Central memory CD8-positive, alpha-beta T cell (primary cell): ENCODE results near the gene TGIF2LX.
"Not testable (repeated sequence)": the region's sequence is repeated elsewhere in the genome, so short reads cannot be mapped to it uniquely, and the experiment has no call there.

ENCODE experiments used
- ATAC-seq: fragments of 150-1000 bp; cut with Tn5 transposase; replicated peaks from 2 replicates; pipeline ENCODE4 v1.10.0; 2022; ENCODE audit warnings: mild to moderate bottlenecking, moderate FRiP score, moderate number of reproducible peaks; ENCODE audit not compliant: poor library complexity, severe bottlenecking; ENCODE audit errors: extremely low read depth
- DNase-seq, 2 donors: peaks; one replicate each; pipeline ENCODE4 v3.0.0; 2021; ENCODE audit warnings: low spot score in 2 of 2
- H3K27ac Mint-ChIP-seq: one replicate; pipeline ENCODE4 v1.8.0; 2022; ENCODE audit warnings: low read depth, mild to moderate bottlenecking, moderate library complexity, mixed read lengths
- H3K27me3 Mint-ChIP-seq: one replicate; pipeline ENCODE4 v1.8.0; 2022; ENCODE audit warnings: mixed read lengths
- H3K36me3 Mint-ChIP-seq: one replicate; pipeline ENCODE4 v1.8.0; 2022; ENCODE audit warnings: mild to moderate bottlenecking, moderate library complexity, mixed read lengths; ENCODE audit not compliant: insufficient read depth
- H3K4me1 Mint-ChIP-seq: one replicate; pipeline ENCODE4 v1.8.0; 2022; ENCODE audit warnings: mixed read lengths
- H3K4me3 Mint-ChIP-seq: one replicate; pipeline ENCODE4 v1.8.0; 2022; ENCODE audit warnings: mild to moderate bottlenecking, moderate library complexity, mixed read lengths
- H3K9me3 Mint-ChIP-seq: one replicate; pipeline ENCODE4 v1.8.0; 2022; ENCODE audit warnings: mixed read lengths

TGIF2LX gene

GRCh38 chrX:89921665-89922064, at the start of gene TGIF2LX:
TSS of gene TGIF2LX (plus strand) at chrX:89921908. CDS start at chrX:89922086, 178 bp downstream.
- H3K4me1 Mint-ChIP-seq, H3K36me3 Mint-ChIP-seq, H3K27ac Mint-ChIP-seq, H3K9me3 Mint-ChIP-seq, DNase-seq, H3K4me3 Mint-ChIP-seq, ATAC-seq, H3K27me3 Mint-ChIP-seq: not testable (repeated sequence)

GRCh38 chrX:89922338-89922934, 728 bp downstream of the TGIF2LX start:
- H3K4me1 Mint-ChIP-seq, H3K4me3 Mint-ChIP-seq, ATAC-seq, DNase-seq, H3K27ac Mint-ChIP-seq, H3K9me3 Mint-ChIP-seq, H3K27me3 Mint-ChIP-seq, H3K36me3 Mint-ChIP-seq: not testable (repeated sequence)

GRCh38 chrX:89943077-89943476, 21.4 kb downstream of the TGIF2LX start:
- not testable (repeated sequence) for DNase-seq, H3K36me3 Mint-ChIP-seq, H3K27me3 Mint-ChIP-seq, H3K4me3 Mint-ChIP-seq, H3K4me1 Mint-ChIP-seq, H3K9me3 Mint-ChIP-seq, H3K27ac Mint-ChIP-seq, ATAC-seq

- H3K36me3 Mint-ChIP-seq, H3K4me1 Mint-ChIP-seq, H3K27ac Mint-ChIP-seq, H3K4me3 Mint-ChIP-seq, ATAC-seq, H3K9me3 Mint-ChIP-seq, H3K27me3 Mint-ChIP-seq, DNase-seq: not testable (repeated sequence)
Measured at GRCh38 chrX:89965588-89965987, 43.9 kb downstream of the TGIF2LX start.
